ENCODE results near the gene PDCD7.
"Not testable (repeated sequence)": the region's sequence is repeated elsewhere in the genome, so short reads cannot be mapped to it uniquely, and the experiment has no call there.

PDCD7 gene

DNA sequence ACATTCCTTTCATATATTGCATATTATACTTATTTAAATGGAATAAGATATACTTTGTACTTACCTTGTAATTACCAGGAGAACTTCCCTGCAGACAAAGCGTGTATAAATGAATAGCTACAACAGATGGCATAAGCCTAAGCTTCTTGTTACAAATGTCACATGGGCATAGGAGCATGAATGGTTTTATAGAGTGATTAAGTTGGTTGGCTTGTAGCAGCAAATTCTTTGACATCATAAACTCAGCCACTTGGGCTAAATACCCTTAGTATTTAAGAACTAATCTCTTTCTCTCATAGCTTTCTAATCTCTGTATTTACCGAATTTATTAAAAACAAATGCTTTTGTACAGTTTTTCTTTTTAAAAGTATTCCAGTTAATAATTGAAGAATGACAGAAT, 18.5 kb downstream of the PDCD7 start, which contains the start of gene UBAP1L:
UBAP1L (minus strand) TSS at position 115 of the 400 bp plus-strand sequence. CDS start 8,985 bp downstream, outside the sequence.
- DNase-seq: no peak

DNA sequence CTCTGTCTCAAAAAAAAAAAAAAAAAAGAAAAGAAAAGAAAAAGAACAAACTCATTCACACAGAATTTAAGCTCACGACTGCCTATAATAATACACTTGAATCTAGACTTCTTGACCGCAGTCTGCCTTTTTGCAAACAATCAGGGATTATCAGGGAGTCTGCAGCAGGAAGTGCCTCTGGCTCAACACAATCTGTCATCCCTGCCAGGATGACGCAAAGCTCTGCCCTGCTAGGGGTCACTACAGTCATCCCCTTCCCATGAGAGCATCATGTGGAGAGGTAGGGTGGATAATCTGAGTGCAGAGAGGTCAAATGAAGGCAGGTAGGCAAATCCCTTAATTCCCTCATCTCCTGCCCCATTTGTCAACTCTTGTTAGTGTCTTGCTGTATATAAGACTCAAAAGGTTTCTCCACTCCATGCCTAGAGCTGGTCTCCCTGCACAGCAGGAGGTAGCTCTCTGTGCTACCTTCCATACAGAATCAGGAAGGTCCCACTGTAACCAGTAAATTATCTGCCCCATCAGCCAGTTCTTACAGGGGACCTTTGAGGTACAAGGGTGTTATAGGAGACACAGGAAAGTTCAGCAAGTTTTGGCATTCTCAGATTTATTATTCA, 22.8 kb downstream of the PDCD7 start:
- no peak for DNase-seq

DNA sequence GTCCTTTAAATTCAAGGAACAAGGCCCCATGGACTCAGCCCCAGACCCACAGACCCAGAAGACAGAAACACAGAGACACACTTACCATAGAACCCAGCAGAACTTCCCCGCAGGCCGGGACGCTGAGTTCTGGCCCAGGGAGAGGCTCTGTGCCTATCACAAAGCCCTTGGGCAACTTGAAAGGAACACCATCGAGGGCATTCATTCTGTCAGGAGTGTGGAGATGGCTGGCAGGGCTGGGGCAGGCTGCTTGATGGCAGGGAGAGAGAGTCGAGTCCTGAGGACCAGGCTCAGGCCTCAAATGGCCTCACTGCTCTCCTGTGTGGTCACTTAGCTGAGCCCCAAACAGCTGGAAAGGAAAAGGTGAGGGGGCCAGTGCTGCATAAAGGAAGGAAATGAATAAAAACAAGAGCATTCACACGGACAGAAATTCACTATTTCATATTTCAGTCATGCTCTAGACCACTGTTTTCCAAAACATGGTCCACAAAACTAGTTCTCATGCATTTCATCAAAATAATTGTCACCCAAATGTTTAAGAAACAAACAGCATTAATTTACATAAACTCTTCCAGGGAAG, 27.5 kb downstream of the PDCD7 start:
- no peak for DNase-seq

- no peak for DNase-seq
Measured at GRCh38 chr15:65105038-65105437, 28.6 kb downstream of the PDCD7 start.

DNA sequence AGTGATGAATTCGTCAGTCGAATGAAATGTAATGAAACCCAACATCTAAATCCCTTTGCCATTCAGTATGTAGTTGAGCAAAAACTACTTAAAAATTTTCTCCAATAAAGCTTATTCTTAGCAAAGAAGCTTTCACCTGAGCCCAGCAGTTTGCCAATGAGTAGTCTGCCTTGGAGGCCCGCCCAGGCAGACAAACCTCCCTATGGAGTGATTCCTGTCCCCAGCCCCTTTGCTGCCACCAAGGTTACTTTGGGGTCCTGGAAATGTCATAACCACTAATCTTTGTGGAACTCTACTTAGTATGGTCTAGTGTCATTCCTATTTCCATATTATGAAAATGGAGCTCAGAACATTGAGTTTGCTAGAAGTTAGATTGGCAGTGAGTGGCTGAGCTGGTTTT, 30.7 kb downstream of the PDCD7 start:
- no peak for DNase-seq

GRCh38 chr15:65101891-65102708, 31.5 kb downstream of the PDCD7 start:
- no peak for DNase-seq

DNA sequence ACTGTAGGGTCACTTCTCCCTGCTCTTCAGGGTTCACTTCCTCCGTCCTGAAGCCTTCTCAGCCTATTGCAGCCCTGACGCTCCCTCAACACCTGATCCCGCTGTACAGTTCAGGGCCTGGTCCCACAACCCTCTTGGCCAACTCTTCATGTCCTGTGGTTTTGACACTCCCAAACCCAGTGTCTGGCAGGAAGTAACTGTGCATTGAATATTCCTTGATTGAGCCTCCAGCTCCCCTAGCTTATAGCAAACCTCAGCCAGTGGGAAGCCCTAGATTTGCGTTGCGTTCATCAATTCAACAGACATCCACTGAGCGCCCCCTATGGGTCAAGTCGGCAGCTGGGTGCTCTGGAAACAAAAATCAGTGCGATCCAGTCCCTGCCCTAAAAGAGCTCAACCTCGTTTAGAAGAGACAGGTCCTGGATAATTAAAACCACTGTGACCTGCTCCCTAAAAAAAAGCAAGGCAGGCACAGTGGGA, 32.2 kb downstream of the PDCD7 start:
- peak; percentile 74 to 76 for DNase-seq

GRCh38 chr15:65100442-65100841, 33.2 kb downstream of the PDCD7 start:
- no peak for DNase-seq

DNA sequence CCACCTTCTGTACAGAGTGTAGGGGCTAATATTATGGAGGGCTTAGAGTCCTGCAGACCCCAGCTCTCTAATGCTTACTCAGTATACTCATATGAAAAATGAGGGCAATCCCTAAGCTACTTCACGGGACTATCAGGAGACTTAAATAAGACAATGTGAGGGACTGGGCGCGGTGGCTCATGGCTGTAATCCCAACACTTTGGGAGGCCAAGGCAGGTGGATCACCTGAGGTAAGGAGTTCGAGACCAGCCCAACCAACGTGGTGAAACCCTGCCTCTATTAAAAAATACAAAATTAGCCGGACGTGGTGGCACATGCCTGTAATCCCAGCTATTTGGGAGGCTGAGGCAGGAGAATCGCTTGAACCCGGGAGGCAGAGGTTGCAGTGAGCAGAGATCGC, 33.8 kb downstream of the PDCD7 start:
- DNase-seq: not testable (repeated sequence)

DNA sequence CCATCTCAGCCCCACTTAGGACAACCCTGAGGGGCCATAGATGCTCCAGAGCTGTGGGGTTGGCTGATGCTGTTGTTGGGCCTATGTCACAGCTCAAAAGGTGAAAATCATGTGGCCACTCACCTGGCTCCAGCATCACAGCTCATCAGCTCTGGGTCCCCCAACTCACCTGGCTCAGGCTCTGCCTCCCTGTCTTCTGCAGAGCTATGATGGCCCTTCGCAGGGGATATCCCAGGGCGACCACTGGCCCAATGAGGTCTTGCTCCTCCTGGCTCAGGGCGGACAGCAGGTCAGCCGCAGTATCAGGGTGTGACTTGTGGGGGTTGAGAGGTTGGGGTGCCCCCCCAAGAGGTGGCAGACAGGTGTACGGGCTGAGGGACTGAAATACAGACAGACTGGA, 34.3 kb downstream of the PDCD7 start:
- DNase-seq: no peak

DNA sequence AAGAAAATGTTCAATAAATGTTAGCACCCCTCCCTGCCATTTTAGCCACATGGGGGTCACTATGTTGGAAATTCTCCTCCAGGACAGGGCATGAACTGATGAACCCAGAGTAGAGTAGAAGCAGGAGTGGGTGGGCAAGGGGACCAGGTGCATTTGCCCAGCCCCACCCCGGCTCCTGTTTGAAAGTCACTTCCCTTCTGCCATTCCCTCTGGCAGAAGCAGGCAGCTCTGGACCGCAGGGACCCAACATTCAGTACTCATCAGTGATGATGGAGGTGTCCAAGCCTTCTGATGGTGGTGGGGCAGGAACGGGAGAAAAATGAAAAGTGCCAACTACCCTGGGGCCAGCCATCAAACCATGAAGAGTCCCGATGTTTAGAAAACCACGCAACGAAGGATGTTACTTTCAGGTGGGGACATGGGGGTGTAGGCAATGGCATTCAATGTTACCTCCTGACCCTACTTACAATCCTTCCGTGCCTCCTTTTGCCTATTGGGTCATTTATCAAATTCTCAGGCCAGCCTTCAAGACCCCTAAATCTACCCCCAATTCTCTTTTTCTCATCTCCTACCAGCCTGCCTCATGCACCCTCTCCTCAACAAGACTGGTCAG, 35.9 kb downstream of the PDCD7 start:
- no peak for DNase-seq

- DNase-seq: no peak
Measured at GRCh38 chr15:65096481-65097385, 36.9 kb downstream of the PDCD7 start.

DNA sequence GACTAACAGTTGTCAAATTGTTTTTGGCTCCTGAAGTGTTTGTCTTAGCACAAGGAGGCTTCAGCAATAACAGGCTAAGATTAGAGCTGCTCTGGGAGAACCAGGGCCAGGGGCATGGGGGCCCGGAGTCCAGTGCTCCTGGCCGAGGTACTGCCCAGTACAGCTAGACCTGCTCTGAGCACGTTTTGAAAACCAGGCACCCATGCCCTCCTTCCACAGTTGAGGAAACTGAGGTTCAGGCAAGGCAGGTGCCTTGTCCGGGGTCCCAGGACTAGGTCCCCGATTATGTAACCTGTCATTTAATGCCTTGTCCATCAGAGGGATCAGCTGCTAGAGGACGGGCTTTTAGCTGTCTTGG, 37.9 kb downstream of the PDCD7 start:
- DNase-seq: no peak

DNA sequence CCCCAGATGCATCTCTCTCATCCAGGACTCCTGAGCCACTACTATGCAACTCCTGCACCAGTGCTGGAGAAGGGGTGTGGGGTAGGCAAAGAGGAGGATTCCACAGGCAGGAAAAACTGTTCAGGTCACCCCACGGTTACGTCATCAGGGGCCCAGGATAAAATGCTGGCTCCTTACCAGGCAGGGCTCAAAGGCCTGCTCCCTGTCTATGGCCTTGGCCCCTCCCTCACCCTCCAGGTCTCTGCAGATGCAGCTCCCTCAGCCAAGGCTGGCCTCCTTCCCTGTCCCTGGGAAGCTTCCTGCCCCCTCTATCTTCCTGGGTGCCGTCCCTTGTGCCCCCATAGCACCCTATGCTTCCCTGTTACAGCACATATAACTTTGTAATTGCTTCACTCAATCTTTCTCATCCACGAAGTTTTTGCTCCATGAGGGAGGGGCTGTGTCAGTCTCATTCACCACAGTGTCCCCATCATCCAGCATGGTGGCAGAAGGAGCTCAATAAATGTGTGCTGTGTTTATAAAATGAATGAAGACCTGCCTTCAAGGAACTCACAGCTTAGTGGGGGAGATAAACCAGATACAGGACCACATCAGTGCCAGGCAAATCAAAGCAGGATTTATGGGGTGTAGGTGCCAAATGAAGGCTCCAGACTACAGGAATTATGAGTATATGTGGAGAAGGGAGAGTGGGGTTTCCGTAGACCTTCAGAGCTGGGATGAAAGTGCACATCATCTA, 38.4 kb downstream of the PDCD7 start:
- DNase-seq: no peak

GRCh38 chr15:65094294-65094995, 39.2 kb downstream of the PDCD7 start:
- DNase-seq: no peak

- DNase-seq: not testable (repeated sequence)
Measured at GRCh38 chr15:65093793-65094170, 39.8 kb downstream of the PDCD7 start.

DNA sequence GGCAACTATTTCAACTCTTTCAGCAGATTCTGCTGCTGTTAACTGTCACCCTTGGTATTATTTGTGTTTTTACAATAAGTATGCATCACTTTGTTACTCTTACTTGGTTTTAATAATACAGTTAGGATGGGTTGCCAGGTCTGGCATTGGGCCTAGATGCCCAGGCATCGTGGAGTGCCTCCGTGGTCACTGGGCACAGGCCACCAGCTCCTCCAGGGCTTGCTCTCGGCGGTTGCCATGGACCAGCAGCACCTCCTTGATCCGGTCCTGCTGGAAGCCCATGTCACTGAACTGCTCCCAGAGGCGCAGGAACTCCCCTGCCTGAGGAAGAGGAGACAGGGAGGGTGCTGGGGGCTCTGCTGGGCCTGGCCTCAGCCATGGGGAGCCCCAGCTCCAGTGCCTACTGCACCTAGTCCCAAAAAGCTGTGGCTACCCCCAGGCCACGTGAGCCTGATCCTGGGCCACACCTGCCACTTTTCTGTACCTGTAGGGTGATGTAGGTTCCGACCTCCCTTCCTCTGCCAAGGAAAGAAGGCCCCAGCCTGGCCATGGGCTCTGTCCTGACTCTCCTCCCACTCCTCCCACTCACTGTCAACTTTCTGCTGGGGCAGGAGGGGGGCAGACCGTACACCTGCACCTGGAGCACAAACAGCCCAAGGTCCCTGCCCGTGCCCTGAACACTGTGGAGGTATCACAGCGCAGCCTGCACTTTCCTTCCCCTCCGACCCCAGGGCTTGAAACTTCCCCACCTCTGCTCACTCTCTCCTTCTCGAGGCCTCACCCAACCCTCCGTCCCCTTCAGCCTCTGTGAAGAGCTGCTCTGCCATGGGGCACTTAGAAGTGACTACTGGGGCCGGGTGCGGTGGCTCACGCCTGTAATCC, 40.5 kb downstream of the PDCD7 start:
- DNase-seq: no peak

DNA sequence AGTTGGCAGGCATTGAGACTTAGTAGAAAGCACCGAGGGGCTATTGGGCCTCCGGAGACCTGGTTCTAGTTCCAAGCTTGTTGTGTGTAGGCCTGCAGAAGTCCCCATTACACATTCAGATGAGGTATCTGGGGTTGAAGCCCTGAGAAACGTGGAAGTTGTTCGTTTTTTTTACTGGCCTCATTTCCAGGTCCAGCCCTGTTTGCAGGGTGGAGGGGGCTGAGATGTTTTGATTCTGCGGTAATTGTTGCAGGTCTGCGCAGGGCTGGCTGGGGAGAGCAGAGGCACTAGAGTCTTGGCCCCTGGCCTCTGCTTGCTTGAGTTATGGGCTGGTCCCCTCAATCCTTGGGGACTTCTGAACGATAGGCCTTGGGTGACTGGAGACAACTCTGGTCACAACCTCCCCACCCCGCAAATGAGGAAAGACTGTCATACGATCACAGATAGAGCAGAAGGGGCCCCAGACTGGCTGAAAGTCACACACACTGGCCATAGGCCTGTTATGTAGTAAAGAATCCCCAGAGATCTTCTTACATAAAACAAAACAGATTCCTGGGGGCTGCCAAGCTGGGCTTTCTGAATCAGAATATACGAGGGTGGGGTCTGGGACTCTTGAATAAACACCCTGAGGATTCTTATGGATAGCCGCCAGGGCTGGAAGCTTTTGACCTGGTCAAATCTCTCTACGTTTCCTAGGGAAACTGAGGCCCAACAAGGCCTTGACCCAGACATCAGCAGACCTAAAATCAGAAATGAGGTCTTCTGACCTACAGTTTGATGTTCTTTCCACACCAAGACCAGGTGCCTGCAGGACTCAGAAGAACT, 41.5 kb downstream of the PDCD7 start:
- DNase-seq: no peak

DNA sequence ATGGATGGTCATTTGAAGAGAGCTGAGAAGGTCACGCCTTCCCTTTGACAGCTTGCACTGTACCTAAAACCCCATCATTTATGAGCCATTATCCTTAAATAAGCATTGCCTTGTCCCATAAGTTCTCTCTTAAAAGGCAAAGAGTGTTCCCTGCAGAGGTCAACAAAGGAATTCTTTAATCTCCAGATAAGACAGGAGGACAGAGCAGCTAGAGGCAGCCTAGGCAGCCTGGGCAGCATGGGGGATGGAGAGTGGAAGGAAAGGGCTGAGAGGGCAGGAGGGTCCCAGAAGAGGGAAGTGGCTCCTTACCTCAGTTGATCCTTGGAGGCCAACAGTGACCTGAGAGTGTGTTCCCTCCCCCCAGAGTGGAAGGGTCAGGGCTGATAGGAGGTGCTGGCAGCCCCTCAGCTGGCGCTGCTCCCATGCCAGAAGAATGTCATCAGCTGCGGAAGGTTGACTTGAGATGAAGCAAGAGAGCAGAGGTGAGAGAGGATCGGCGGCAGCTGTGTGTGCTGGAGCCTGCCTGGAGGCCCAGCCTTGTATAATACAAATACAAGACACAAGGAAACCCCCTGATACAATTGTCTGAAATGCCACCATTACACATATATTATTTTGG, 44.3 kb downstream of the PDCD7 start:
- no peak for DNase-seq
